NB4 (cell line): ENCODE measurements around the gene SEPHS2.

Source experiments
- MYC ChIP-seq: IDR thresholded peaks from 2 replicates; pipeline ENCODE4 v1.6.1; 2011; ENCODE audit warnings: low read depth, low read length
- POLR2A ChIP-seq: IDR thresholded peaks from 2 replicates; pipeline ENCODE4 v1.6.1; 2011; ENCODE audit warnings: mild to moderate bottlenecking; ENCODE audit not compliant: insufficient read length; ENCODE audit errors: extremely low read depth
- TF ChIP-seq, protein P1 (sequence below): IDR thresholded peaks from one replicate; pipeline ENCODE4 v1.5.1; 2012; ENCODE audit warnings: low read depth, low read length

DNA sequence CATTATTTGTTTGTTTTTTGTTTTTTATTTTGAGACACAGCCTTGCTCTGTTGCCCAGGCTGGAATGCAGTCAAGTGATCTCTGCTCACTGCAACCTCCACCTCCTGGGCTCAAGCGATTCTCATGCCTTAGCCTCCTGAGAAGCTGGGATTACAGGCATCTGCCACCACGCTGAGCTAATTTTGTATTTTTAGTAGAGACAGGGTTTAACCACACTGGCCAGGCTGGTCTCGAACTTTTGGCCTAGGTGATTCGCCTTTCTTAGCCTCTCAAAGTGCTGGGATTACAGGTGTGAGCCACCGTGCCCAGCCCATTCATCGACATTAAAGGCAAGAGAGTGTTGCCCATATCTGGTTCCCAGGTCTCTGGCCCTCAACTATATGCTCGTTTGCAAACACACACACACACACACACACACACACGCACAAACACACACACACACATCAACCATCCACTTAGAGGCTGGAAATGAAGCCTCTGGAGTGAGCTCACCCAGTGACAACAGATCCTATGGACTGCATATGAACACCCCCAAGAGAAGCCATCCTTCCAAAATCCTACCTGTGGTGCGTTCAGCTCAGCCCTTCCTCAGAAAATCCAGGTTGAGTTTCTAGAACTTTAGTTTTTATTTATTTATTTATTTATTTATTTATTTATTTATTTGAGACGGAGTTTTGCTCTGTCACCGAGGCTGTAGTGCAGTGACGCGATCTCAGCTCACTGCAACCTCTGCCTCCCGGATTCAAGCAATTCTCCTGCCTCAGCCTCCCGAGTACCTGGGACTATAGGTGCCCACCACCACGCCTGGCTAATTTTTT is 12.3 kb upstream of the SEPHS2 start:
- TF ChIP-seq, protein P1, sequence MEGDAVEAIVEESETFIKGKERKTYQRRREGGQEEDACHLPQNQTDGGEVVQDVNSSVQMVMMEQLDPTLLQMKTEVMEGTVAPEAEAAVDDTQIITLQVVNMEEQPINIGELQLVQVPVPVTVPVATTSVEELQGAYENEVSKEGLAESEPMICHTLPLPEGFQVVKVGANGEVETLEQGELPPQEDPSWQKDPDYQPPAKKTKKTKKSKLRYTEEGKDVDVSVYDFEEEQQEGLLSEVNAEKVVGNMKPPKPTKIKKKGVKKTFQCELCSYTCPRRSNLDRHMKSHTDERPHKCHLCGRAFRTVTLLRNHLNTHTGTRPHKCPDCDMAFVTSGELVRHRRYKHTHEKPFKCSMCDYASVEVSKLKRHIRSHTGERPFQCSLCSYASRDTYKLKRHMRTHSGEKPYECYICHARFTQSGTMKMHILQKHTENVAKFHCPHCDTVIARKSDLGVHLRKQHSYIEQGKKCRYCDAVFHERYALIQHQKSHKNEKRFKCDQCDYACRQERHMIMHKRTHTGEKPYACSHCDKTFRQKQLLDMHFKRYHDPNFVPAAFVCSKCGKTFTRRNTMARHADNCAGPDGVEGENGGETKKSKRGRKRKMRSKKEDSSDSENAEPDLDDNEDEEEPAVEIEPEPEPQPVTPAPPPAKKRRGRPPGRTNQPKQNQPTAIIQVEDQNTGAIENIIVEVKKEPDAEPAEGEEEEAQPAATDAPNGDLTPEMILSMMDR, result no peak
- TF ChIP-seq POLR2A, result no peak
- no peak for TF ChIP-seq MYC
